HepG2 (cell line): ENCODE data around the gene PXMP4. TPM values are rescaled to one million over a fixed set of nuclear protein-coding genes. Genes with fewer than 3 reads are reported as not detected.

Experiments used
- EHMT2 ChIP-seq: fragments of 200-600 bp; sonication (generic); IDR thresholded peaks from 2 replicates; pipeline ENCODE4 v1.7.0; 2017; ENCODE audit warnings: antibody characterized with exemption, low read depth, low read length, borderline replicate concordance
- MYNN ChIP-seq: sonication (generic); formaldehyde crosslinking; IDR thresholded peaks from 2 replicates; pipeline ENCODE4 v1.4.0; 2020; ENCODE audit warnings: mild to moderate bottlenecking, low read depth, missing genetic modification reagents
- NCOR1 ChIP-seq: fragments of 200-600 bp; sonication (generic); IDR thresholded peaks from 2 replicates; pipeline ENCODE4 v1.7.0; 2017; ENCODE audit warnings: antibody characterized with exemption, low read length, borderline replicate concordance
- NFYB ChIP-seq: sonication (generic); formaldehyde crosslinking; IDR thresholded peaks from 2 replicates; pipeline ENCODE4 v1.4.0; 2020; ENCODE audit warnings: missing genetic modification reagents
- SP2 ChIP-seq: sonication (generic); formaldehyde crosslinking; IDR thresholded peaks from 2 replicates; pipeline ENCODE4 v1.5.1; 2020; ENCODE audit warnings: mild to moderate bottlenecking, missing genetic modification reagents
- TCF12 ChIP-seq, 2 experiments: fragments of 450-650 bp in 1 of 2; sonication (generic) in 1 of 2; formaldehyde crosslinking in 1 of 2; IDR thresholded peaks; 2 replicates each; pipeline versions ENCODE4 v1.6.1 to v1.8.0; 2017 to 2022; ENCODE audit warnings: antibody characterized with exemption in 1 of 2, mild to moderate bottlenecking in 1 of 2, missing genetic modification reagents in 1 of 2, moderate library complexity in 1 of 2
- TEAD3 ChIP-seq: optimal IDR thresholded peaks from 2 replicates; pipeline ENCODE3; 2016; ENCODE audit warnings: borderline replicate concordance
- TRIM24 ChIP-seq: sonication (generic); formaldehyde crosslinking; IDR thresholded peaks from 2 replicates; pipeline ENCODE4 v1.8.0; 2022; ENCODE audit warnings: mild to moderate bottlenecking, missing genetic modification reagents
- ZBTB1 ChIP-seq: sonication (generic); formaldehyde crosslinking; IDR thresholded peaks from 2 replicates; pipeline ENCODE4 v1.4.0; 2020; ENCODE audit warnings: missing genetic modification reagents, borderline replicate concordance
- ZNF510 ChIP-seq: sonication (generic); formaldehyde crosslinking; IDR thresholded peaks from 2 replicates; pipeline ENCODE4 v1.4.0; 2020; ENCODE audit warnings: low read depth, mild to moderate bottlenecking, missing genetic modification reagents
- ZNF567 ChIP-seq: sonication (generic); formaldehyde crosslinking; IDR thresholded peaks from 2 replicates; pipeline ENCODE4 v1.8.1; 2023; ENCODE audit warnings: mild to moderate bottlenecking, missing genetic modification reagents, borderline replicate concordance
- ZNF619 ChIP-seq: sonication (generic); formaldehyde crosslinking; IDR thresholded peaks from 2 replicates; pipeline ENCODE4 v1.4.0; 2020; ENCODE audit warnings: mild to moderate bottlenecking, missing genetic modification reagents
- ZNF720 ChIP-seq: sonication (generic); formaldehyde crosslinking; IDR thresholded peaks from 2 replicates; pipeline ENCODE4 v1.4.0; 2020; ENCODE audit warnings: missing genetic modification reagents
- ZSCAN9 ChIP-seq: IDR thresholded peaks from 2 replicates; pipeline ENCODE4 v1.6.1; 2016; ENCODE audit warnings: borderline replicate concordance
- polyA plus RNA-seq, 8 experiments: library from polyadenylated mRNA; depleted of rRNA in 3 of 8; stranded (reverse) in 7 of 8; unstranded in 1 of 8; fragments of >200 nt; fragmentation: Illumina TruSeq in 4 of 8; extraction: Trizol in 4 of 8; gene quantifications; 2 replicates each; pipeline versions ENCODE4 v1.2.1 to v1.2.3, GENCODE V29; 2011 to 2016; ENCODE audit warnings: low read depth in 4 of 8, missing spikeins in 1 of 8, mixed read lengths in 1 of 8; ENCODE audit not compliant: insufficient read depth in 1 of 8
- total RNA-seq, 5 experiments: library from RNA; depleted of rRNA; stranded (reverse); fragments of >200 nt; fragmentation: Illumina TruSeq; extraction: Trizol; gene quantifications; 2 replicates each; pipeline ENCODE4 v1.2.3, GENCODE V29; 2016; ENCODE audit warnings: low read depth in 1 of 5
- TF ChIP-seq, protein P1 (sequence below): sonication (generic); formaldehyde crosslinking; IDR thresholded peaks from 2 replicates; pipeline ENCODE4 v1.4.0; 2020; ENCODE audit warnings: missing genetic modification reagents, low read depth, mild to moderate bottlenecking, borderline replicate concordance
- TF ChIP-seq, protein P2 (sequence below): sonication (generic); formaldehyde crosslinking; IDR thresholded peaks from 2 replicates; pipeline ENCODE4 v1.5.1; 2020; ENCODE audit warnings: missing genetic modification reagents, mild to moderate bottlenecking, borderline replicate concordance
- TF ChIP-seq, protein P3 (sequence below): sonication (generic); formaldehyde crosslinking; IDR thresholded peaks from 2 replicates; pipeline ENCODE4 v1.4.0; 2020; ENCODE audit warnings: mild to moderate bottlenecking, missing genetic modification reagents
- TF ChIP-seq, protein P4 (sequence below): sonication (generic); formaldehyde crosslinking; IDR thresholded peaks from 2 replicates; pipeline ENCODE4 v1.5.0; 2020; ENCODE audit warnings: missing genetic modification reagents, mild to moderate bottlenecking, borderline replicate concordance
- TF ChIP-seq, protein P5 (sequence below): sonication (generic); formaldehyde crosslinking; IDR thresholded peaks from 2 replicates; pipeline ENCODE4 v1.4.0; 2020; ENCODE audit warnings: mild to moderate bottlenecking, low read depth, missing genetic modification reagents

PXMP4 gene
- total and polyA plus RNA-seq, 2 of the 13 experiments (the other 11 are each of a cell fraction or from before 2014, with no cell fraction given), result not detected

DNA sequence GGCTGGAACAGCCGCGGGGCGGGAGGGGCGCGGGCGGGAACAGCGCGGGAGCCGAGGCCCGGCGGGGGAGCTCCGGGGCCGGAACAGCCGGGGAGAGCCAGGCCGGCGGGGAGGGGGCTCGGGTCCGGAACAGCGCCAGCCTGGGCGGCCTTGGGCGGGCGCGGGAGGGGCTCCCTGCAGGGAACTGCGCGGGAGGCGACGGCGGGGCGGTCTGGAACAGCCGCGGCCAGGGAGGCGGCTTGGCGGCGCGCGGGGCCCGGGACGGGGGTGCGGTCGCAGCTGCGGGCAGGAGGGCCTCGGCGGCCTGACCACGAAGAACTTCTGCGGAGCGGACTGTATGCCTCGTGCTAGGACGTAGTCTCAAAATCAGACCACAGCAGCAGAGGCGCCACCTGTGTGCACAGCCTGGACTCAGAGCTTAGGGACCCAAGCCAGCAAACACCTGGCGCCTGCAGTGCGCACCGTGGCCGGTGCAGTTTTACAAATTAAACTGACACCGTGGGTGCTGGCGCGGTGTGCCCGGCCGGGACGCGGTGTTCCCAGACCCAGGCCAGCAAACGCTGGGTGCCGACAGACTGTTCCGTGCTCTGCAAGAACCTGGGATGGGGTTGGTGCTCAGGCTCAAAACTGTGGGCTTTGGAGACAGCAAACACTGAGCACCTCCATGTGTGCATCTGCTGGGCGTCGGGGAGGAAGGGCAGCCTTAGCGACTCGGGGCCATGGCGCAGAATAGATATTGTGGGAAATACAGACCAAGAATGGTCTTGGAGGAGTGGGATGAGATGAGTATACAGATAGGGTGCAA, 12.3 kb upstream of the PXMP4 start (continued):
- peak; percentile 98; the same call in 1 of the 2 replicates for TF ChIP-seq ZNF510 (CRISPR knock-in tag)
- TF ChIP-seq, protein P1, sequence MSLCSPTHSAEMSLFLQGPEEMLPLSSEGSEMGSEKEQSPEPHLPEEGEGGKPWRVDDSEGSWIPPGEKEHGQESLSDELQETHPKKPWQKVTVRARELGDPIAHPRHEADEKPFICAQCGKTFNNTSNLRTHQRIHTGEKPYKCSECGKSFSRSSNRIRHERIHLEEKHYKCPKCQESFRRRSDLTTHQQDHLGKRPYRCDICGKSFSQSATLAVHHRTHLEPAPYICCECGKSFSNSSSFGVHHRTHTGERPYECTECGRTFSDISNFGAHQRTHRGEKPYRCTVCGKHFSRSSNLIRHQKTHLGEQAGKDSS (CRISPR knock-in tag), result no peak; the same call in none of the 2 replicates
- no peak for TF ChIP-seq ZNF720 (CRISPR knock-in tag)
- peak; percentile 76; the same call in 1 of the 2 replicates for TF ChIP-seq ZNF567
- peak; percentile 30 for TF ChIP-seq TEAD3 (CRISPR knock-in tag)
- TF ChIP-seq NCOR1, result no peak; the same call in 1 of the 2 replicates
- TF ChIP-seq TCF12 (IDR thresholded peaks at IDR 0.05), result no peak
- peak; percentile 75; the same call in 1 of the 2 replicates for TF ChIP-seq TCF12 (CRISPR knock-in tag; IDR thresholded peaks at IDR 0.05)
- TF ChIP-seq, protein P2, sequence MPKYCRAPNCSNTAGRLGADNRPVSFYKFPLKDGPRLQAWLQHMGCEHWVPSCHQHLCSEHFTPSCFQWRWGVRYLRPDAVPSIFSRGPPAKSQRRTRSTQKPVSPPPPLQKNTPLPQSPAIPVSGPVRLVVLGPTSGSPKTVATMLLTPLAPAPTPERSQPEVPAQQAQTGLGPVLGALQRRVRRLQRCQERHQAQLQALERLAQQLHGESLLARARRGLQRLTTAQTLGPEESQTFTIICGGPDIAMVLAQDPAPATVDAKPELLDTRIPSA, result no peak; the same call in 1 of the 2 replicates
- no peak for TF ChIP-seq ZBTB1 (CRISPR knock-in tag)
- no peak for TF ChIP-seq MYNN (CRISPR knock-in tag)
- TF ChIP-seq, protein P3, sequence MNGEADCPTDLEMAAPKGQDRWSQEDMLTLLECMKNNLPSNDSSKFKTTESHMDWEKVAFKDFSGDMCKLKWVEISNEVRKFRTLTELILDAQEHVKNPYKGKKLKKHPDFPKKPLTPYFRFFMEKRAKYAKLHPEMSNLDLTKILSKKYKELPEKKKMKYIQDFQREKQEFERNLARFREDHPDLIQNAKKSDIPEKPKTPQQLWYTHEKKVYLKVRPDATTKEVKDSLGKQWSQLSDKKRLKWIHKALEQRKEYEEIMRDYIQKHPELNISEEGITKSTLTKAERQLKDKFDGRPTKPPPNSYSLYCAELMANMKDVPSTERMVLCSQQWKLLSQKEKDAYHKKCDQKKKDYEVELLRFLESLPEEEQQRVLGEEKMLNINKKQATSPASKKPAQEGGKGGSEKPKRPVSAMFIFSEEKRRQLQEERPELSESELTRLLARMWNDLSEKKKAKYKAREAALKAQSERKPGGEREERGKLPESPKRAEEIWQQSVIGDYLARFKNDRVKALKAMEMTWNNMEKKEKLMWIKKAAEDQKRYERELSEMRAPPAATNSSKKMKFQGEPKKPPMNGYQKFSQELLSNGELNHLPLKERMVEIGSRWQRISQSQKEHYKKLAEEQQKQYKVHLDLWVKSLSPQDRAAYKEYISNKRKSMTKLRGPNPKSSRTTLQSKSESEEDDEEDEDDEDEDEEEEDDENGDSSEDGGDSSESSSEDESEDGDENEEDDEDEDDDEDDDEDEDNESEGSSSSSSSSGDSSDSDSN (CRISPR knock-in tag), result peak; percentile 93
- TF ChIP-seq TRIM24 (CRISPR knock-in tag), result 0 out of 2 replicates have a peak, but pooled peaks have one; percentile 26
- no peak for TF ChIP-seq EHMT2
- TF ChIP-seq, protein P4, sequence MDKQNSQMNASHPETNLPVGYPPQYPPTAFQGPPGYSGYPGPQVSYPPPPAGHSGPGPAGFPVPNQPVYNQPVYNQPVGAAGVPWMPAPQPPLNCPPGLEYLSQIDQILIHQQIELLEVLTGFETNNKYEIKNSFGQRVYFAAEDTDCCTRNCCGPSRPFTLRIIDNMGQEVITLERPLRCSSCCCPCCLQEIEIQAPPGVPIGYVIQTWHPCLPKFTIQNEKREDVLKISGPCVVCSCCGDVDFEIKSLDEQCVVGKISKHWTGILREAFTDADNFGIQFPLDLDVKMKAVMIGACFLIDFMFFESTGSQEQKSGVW, result no peak
- TF ChIP-seq NFYB, result peak; percentile 29; the same call in 1 of the 2 replicates
- no peak; the same call in 1 of the 2 replicates for TF ChIP-seq ZNF619 (CRISPR knock-in tag)
- no peak; the same call in 1 of the 2 replicates for TF ChIP-seq ZSCAN9 (CRISPR knock-in tag)
- peak; percentile 32; the same call in 1 of the 2 replicates for TF ChIP-seq SP2
- TF ChIP-seq, protein P5, sequence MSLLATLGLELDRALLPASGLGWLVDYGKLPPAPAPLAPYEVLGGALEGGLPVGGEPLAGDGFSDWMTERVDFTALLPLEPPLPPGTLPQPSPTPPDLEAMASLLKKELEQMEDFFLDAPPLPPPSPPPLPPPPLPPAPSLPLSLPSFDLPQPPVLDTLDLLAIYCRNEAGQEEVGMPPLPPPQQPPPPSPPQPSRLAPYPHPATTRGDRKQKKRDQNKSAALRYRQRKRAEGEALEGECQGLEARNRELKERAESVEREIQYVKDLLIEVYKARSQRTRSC, result no peak
